ENCODE data around the gene CENPL.

The CENPL gene

GRCh38 chr1:173853074-173853473 lies 28.4 kb upstream of the CENPL start:
- no peak overlapping the region for H4K91ac ChIP-seq (ENCODE audit: low read depth, low read length)

GRCh38 chr1:173852105-173852504 lies 27.4 kb upstream of the CENPL start:
- no peaks in the 10 kb centered on the region for H3K27me3 ChIP-seq (ENCODE audit: insufficient read depth, low read length)
- H2BK5ac ChIP-seq (ENCODE audit: low read depth, low read length, poor library complexity), result no peak overlapping the region
- no peak overlapping the region for H3K23ac ChIP-seq (ENCODE audit: low read length)
- H3K9me3 ChIP-seq (ENCODE audit: insufficient read depth, low read depth, low read length), result no peaks in the 10 kb centered on the region
- no peak overlapping the region for H2AFZ ChIP-seq (ENCODE audit: insufficient read depth, low read length, poor library complexity)
- WGBS (ENCODE audit: extremely low coverage, insufficient coverage, insufficient read length), result no CpG with 5 or more reads among the region's 4 CpGs
- no peak for DNase-seq
- H3K4me3 ChIP-seq (ENCODE audit: low read depth, low read length), result no peak overlapping the region
- H2AK5ac ChIP-seq (ENCODE audit: low read length), result no peak overlapping the region
- no peak overlapping the region for H3K14ac ChIP-seq (ENCODE audit: low read length)
- H2BK120ac ChIP-seq (ENCODE audit: insufficient read depth, low read length, poor library complexity), result no peak overlapping the region
- peaks cover 2 to 7% of the 10 kb centered on the region in 2 experiments for H3K4me1 ChIP-seq (ENCODE audit: control insufficient read depth in 1 of 2, insufficient read depth in 2 of 2, low read length in 2 of 2)
- no peak overlapping the region for H3K4ac ChIP-seq (ENCODE audit: low read depth, low read length)
- no peak overlapping the region for H4K91ac ChIP-seq (ENCODE audit: low read depth, low read length)
- no peaks in the 10 kb centered on the region for H3K79me2 ChIP-seq (ENCODE audit: control insufficient read depth, insufficient read depth, low read length, poor library complexity)
- H4K12ac ChIP-seq (ENCODE audit: low read depth, low read length), result no peak overlapping the region
- H4K8ac ChIP-seq (ENCODE audit: low read depth, low read length), result no peak overlapping the region
- H3K79me1 ChIP-seq (ENCODE audit: low read length), result no peaks in the 10 kb centered on the region
- no peak overlapping the region for H2BK12ac ChIP-seq (ENCODE audit: low read length)
- H3K9ac ChIP-seq (ENCODE audit: low read length), result no peak overlapping the region
- no peak overlapping the region for H3K27ac ChIP-seq (ENCODE audit: low read depth, low read length)
- H3K4me2 ChIP-seq (ENCODE audit: low read length), result no peak overlapping the region
- H3K18ac ChIP-seq (ENCODE audit: low read length), result no peak overlapping the region
- H3K36me3 ChIP-seq (ENCODE audit: control insufficient read depth in 1 of 2, insufficient read depth in 2 of 2, low read length in 2 of 2), result peaks cover 2 to 15% of the 10 kb centered on the region in 2 experiments

More at GRCh38 chr1:173853074-173853473, 28.4 kb upstream of the CENPL start:
- peaks cover 2 to 19% of the 10 kb centered on the region in 2 experiments for H3K36me3 ChIP-seq (ENCODE audit: control insufficient read depth in 1 of 2, insufficient read depth in 2 of 2, low read length in 2 of 2)
- H2AFZ ChIP-seq (ENCODE audit: insufficient read depth, low read length, poor library complexity), result no peak overlapping the region
- H3K23ac ChIP-seq (ENCODE audit: low read length), result no peak overlapping the region
- peak overlapping the region; percentile 74 for H3K27ac ChIP-seq (ENCODE audit: low read depth, low read length)
- WGBS (ENCODE audit: extremely low coverage, insufficient coverage, insufficient read length), result no CpG with 5 or more reads among the region's 5 CpGs
- H3K4ac ChIP-seq (ENCODE audit: low read depth, low read length), result no peak overlapping the region
- H3K9ac ChIP-seq (ENCODE audit: low read length), result no peak overlapping the region
- no peak overlapping the region for H2BK5ac ChIP-seq (ENCODE audit: low read depth, low read length, poor library complexity)
- H4K8ac ChIP-seq (ENCODE audit: low read depth, low read length), result peak overlapping the region; percentile 75
- H3K4me1 ChIP-seq (ENCODE audit: control insufficient read depth in 1 of 2, insufficient read depth in 2 of 2, low read length in 2 of 2), result peaks cover 2 to 7% of the 10 kb centered on the region in 2 experiments
- no peak overlapping the region for H3K4me3 ChIP-seq (ENCODE audit: low read depth, low read length)
- H2BK120ac ChIP-seq (ENCODE audit: insufficient read depth, low read length, poor library complexity), result no peak overlapping the region
- H3K18ac ChIP-seq (ENCODE audit: low read length), result no peak overlapping the region
- H3K4me2 ChIP-seq (ENCODE audit: low read length), result no peak overlapping the region
- no peak overlapping the region for H4K12ac ChIP-seq (ENCODE audit: low read depth, low read length)
- no peak overlapping the region for H2BK12ac ChIP-seq (ENCODE audit: low read length)
- no peaks in the 10 kb centered on the region for H3K79me2 ChIP-seq (ENCODE audit: control insufficient read depth, insufficient read depth, low read length, poor library complexity)
- no peaks in the 10 kb centered on the region for H3K9me3 ChIP-seq (ENCODE audit: insufficient read depth, low read depth, low read length)
- H3K79me1 ChIP-seq (ENCODE audit: low read length), result no peaks in the 10 kb centered on the region
- no peak overlapping the region for H2AK5ac ChIP-seq (ENCODE audit: low read length)
- no peaks in the 10 kb centered on the region for H3K27me3 ChIP-seq (ENCODE audit: insufficient read depth, low read length)
- H3K14ac ChIP-seq (ENCODE audit: low read length), result no peak overlapping the region
- no peak for DNase-seq

GRCh38 chr1:173832748-173833147 lies 8.1 kb upstream of the CENPL start:
- WGBS (ENCODE audit: extremely low coverage, insufficient coverage, insufficient read length), result no CpG with 5 or more reads among the region's 1 CpG
- H4K8ac ChIP-seq (ENCODE audit: low read depth, low read length), result no peak overlapping the region
- DNase-seq, result no peak
- no peaks in the 10 kb centered on the region for H3K79me2 ChIP-seq (ENCODE audit: control insufficient read depth, insufficient read depth, low read length, poor library complexity)
- no peaks in the 10 kb centered on the region for H3K4me1 ChIP-seq (ENCODE audit: control insufficient read depth in 1 of 2, insufficient read depth in 2 of 2, low read length in 2 of 2)
- no peak overlapping the region for H3K4ac ChIP-seq (ENCODE audit: low read depth, low read length)
- no peak overlapping the region for H3K23ac ChIP-seq (ENCODE audit: low read length)
- no peak overlapping the region for H3K27ac ChIP-seq (ENCODE audit: low read depth, low read length)
- peaks cover 18 to 22% of the 10 kb centered on the region in 2 experiments for H3K36me3 ChIP-seq (ENCODE audit: control insufficient read depth in 1 of 2, insufficient read depth in 2 of 2, low read length in 2 of 2)
- no peak overlapping the region for H2AFZ ChIP-seq (ENCODE audit: insufficient read depth, low read length, poor library complexity)
- H3K4me2 ChIP-seq (ENCODE audit: low read length), result no peak overlapping the region
- no peak overlapping the region for H2AK5ac ChIP-seq (ENCODE audit: low read length)
- no peaks in the 10 kb centered on the region for H3K9me3 ChIP-seq (ENCODE audit: insufficient read depth, low read depth, low read length)
- no peaks in the 10 kb centered on the region for H3K27me3 ChIP-seq (ENCODE audit: insufficient read depth, low read length)
- no peak overlapping the region for H3K4me3 ChIP-seq (ENCODE audit: low read depth, low read length)
- H2BK12ac ChIP-seq (ENCODE audit: low read length), result no peak overlapping the region
- no peak overlapping the region for H4K12ac ChIP-seq (ENCODE audit: low read depth, low read length)
- H4K91ac ChIP-seq (ENCODE audit: low read depth, low read length), result no peak overlapping the region
- H3K9ac ChIP-seq (ENCODE audit: low read length), result no peak overlapping the region
- no peak overlapping the region for H3K18ac ChIP-seq (ENCODE audit: low read length)
- H2BK120ac ChIP-seq (ENCODE audit: insufficient read depth, low read length, poor library complexity), result no peak overlapping the region
- no peak overlapping the region for H2BK5ac ChIP-seq (ENCODE audit: low read depth, low read length, poor library complexity)
- no peak overlapping the region for H3K14ac ChIP-seq (ENCODE audit: low read length)
- no peaks in the 10 kb centered on the region for H3K79me1 ChIP-seq (ENCODE audit: low read length)

- Histone ChIP-seq H3K4me1 (ENCODE audit: control insufficient read depth in 1 of 2, insufficient read depth in 2 of 2, low read length in 2 of 2) (peaks cover 0 to 1% of the 10 kb centered on the region in 2 experiments), H3K9ac (ENCODE audit: low read length) (no peak overlapping the region), H2BK5ac (ENCODE audit: low read depth, low read length, poor library complexity) (no peak overlapping the region), H3K27me3 (ENCODE audit: insufficient read depth, low read length) (no peaks in the 10 kb centered on the region), H4K8ac (ENCODE audit: low read depth, low read length) (no peak overlapping the region), H3K36me3 (ENCODE audit: control insufficient read depth in 1 of 2, insufficient read depth in 2 of 2, low read length in 2 of 2) (peaks cover 5 to 6% of the 10 kb centered on the region in 2 experiments), H3K27ac (ENCODE audit: low read depth, low read length) (no peak overlapping the region), H3K4ac (ENCODE audit: low read depth, low read length) (no peak overlapping the region), H2AFZ (ENCODE audit: insufficient read depth, low read length, poor library complexity) (no peak overlapping the region), H3K4me2 (ENCODE audit: low read length) (no peak overlapping the region), H3K23ac (ENCODE audit: low read length) (no peak overlapping the region), H3K4me3 (ENCODE audit: low read depth, low read length) (no peak overlapping the region), H2BK12ac (ENCODE audit: low read length) (no peak overlapping the region), H2AK5ac (ENCODE audit: low read length) (no peak overlapping the region), H3K14ac (ENCODE audit: low read length) (no peak overlapping the region), H3K79me2 (ENCODE audit: control insufficient read depth, insufficient read depth, low read length, poor library complexity) (peaks cover 3% of the 10 kb centered on the region), H4K12ac (ENCODE audit: low read depth, low read length) (no peak overlapping the region), H3K18ac (ENCODE audit: low read length) (no peak overlapping the region), H3K79me1 (ENCODE audit: low read length) (peaks cover 7% of the 10 kb centered on the region), H2BK120ac (ENCODE audit: insufficient read depth, low read length, poor library complexity) (no peak overlapping the region), H4K91ac (ENCODE audit: low read depth, low read length) (no peak overlapping the region), H3K9me3 (ENCODE audit: insufficient read depth, low read depth, low read length) (no peaks in the 10 kb centered on the region)
- no peak for DNase-seq
- WGBS (ENCODE audit: extremely low coverage, insufficient coverage, insufficient read length), result no CpG with 5 or more reads among the region's 2 CpGs
Measured at GRCh38 chr1:173827611-173828010, 2.9 kb upstream of the CENPL start.

Data from trophoblast cell (in vitro differentiated cells and primary cell).